Liver (tissue), 9 donors: ENCODE results near the gene NPAS1. TPM values are rescaled to one million over a fixed set of nuclear protein-coding genes. Genes with fewer than 3 reads are reported as not detected.

Source experiments
- DNase-seq: peaks from one replicate; pipeline ENCODE4 v3.0.0-alpha.2; 2017; ENCODE audit warnings: low spot score
- H3K27ac ChIP-seq, 2 donors: one replicate each; pipeline ENCODE4 v1.7.0; 2013; ENCODE audit warnings: inconsistent platforms in 2 of 2, low read length in 2 of 2, control low read depth in 1 of 2, low read depth in 1 of 2, mild to moderate bottlenecking in 1 of 2
- H3K27me3 ChIP-seq, 4 donors: one replicate each; pipeline versions ENCODE4 v1.6.1 to v1.7.0; 2013; ENCODE audit warnings: low read length in 3 of 4, inconsistent platforms in 1 of 4, mild to moderate bottlenecking in 1 of 4, moderate library complexity in 1 of 4; ENCODE audit not compliant: control insufficient read depth in 4 of 4, insufficient read depth in 4 of 4
- H3K36me3 ChIP-seq, 4 donors: one replicate each; pipeline versions ENCODE4 v1.6.1 to v1.7.0; 2013; ENCODE audit warnings: low read length in 3 of 4, mild to moderate bottlenecking in 3 of 4, low read depth in 1 of 4, moderate library complexity in 1 of 4; ENCODE audit not compliant: control insufficient read depth in 4 of 4, insufficient read depth in 3 of 4
- H3K4me1 ChIP-seq, 4 donors: one replicate each; pipeline versions ENCODE4 v1.6.1 to v1.7.0; 2013; ENCODE audit warnings: low read length in 3 of 4, mild to moderate bottlenecking in 3 of 4, moderate library complexity in 1 of 4; ENCODE audit not compliant: control insufficient read depth in 4 of 4, insufficient read depth in 4 of 4
- H3K4me3 ChIP-seq, 3 donors: one replicate each; pipeline versions ENCODE4 v1.6.1 to v1.7.0; 2013; ENCODE audit warnings: low read length in 3 of 3, control low read depth in 1 of 3, low read depth in 1 of 3, mild to moderate bottlenecking in 1 of 3
- H3K9ac ChIP-seq, 2 donors: one replicate each; pipeline ENCODE4 v1.7.0; 2013; ENCODE audit warnings: low read length in 2 of 2, mild to moderate bottlenecking in 2 of 2, moderate library complexity in 2 of 2, control low read depth in 1 of 2, low read depth in 1 of 2
- H3K9me3 ChIP-seq, 4 donors: one replicate each; pipeline versions ENCODE4 v1.6.1 to v1.7.0; 2013; ENCODE audit warnings: low read length in 3 of 4; ENCODE audit not compliant: control insufficient read depth in 4 of 4
- EGR1 ChIP-seq, 2 donors: IDR thresholded peaks; 2 replicates each; pipeline ENCODE4 v1.6.1; 2016 to 2018; ENCODE audit warnings: antibody characterized with exemption in 2 of 2, low read depth in 2 of 2
- FOXA1 ChIP-seq: IDR thresholded peaks from 2 replicates; pipeline ENCODE4 v1.6.1; 2016; ENCODE audit warnings: antibody characterized with exemption
- FOXA2 ChIP-seq: IDR thresholded peaks from 2 replicates; pipeline ENCODE4 v1.6.1; 2016; ENCODE audit warnings: antibody characterized with exemption
- GABPA ChIP-seq, 2 donors: IDR thresholded peaks in 1 of 2; conservative IDR thresholded peaks in 1 of 2; 2 replicates each; pipeline ENCODE4 v1.6.1; 2016; ENCODE audit warnings: antibody characterized with exemption in 2 of 2, mild to moderate bottlenecking in 1 of 2, moderate library complexity in 1 of 2
- HNF4A ChIP-seq, 2 donors: conservative IDR thresholded peaks; 2 replicates each; pipeline ENCODE4 v1.6.1; 2016; ENCODE audit warnings: antibody characterized with exemption in 2 of 2, mild to moderate bottlenecking in 2 of 2
- HNF4G ChIP-seq: IDR thresholded peaks from 2 replicates; pipeline ENCODE4 v1.6.1; 2016; ENCODE audit warnings: antibody characterized with exemption
- JUND ChIP-seq, 2 donors: IDR thresholded peaks; 2 replicates each; pipeline ENCODE4 v1.6.1; 2016; ENCODE audit warnings: antibody characterized with exemption in 2 of 2
- NR2F2 ChIP-seq: IDR thresholded peaks from 2 replicates; pipeline ENCODE4 v1.6.1; 2016; ENCODE audit warnings: antibody characterized with exemption
- RAD21 ChIP-seq, 2 donors: IDR thresholded peaks; 2 replicates each; pipeline ENCODE4 v1.6.1; 2016; ENCODE audit warnings: antibody characterized with exemption in 2 of 2, mild to moderate bottlenecking in 2 of 2
- RXRA ChIP-seq, 2 donors: IDR thresholded peaks; 2 replicates each; pipeline ENCODE4 v1.6.1; 2017 to 2018; ENCODE audit warnings: antibody characterized with exemption in 2 of 2, mild to moderate bottlenecking in 1 of 2
- SP1 ChIP-seq: IDR thresholded peaks from 2 replicates; pipeline ENCODE4 v1.6.1; 2018; ENCODE audit warnings: antibody characterized with exemption, mild to moderate bottlenecking
- TAF1 ChIP-seq: conservative IDR thresholded peaks from 2 replicates; pipeline ENCODE4 v1.6.1; 2016; ENCODE audit warnings: antibody characterized with exemption, mild to moderate bottlenecking
- YY1 ChIP-seq: IDR thresholded peaks from 2 replicates; pipeline ENCODE4 v1.6.1; 2016; ENCODE audit warnings: antibody characterized with exemption, mild to moderate bottlenecking
- WGBS: extraction: QIAGEN DNeasy Blood & Tissue Kit; methylation state at CpG from one replicate; pipeline ENCODE4 v1.1.7; 2013; 5-methylcytosine and 5-hydroxymethylcytosine counted together
- polyA plus RNA-seq, 2 donors: library from polyadenylated mRNA; stranded (reverse) in 1 of 2; unstranded in 1 of 2; fragments of 200-250 nt in 1 of 2; fragments of >200 nt in 1 of 2; fragmentation: Nextera tagmentation in 1 of 2; extraction: Ambion mirVana in 1 of 2; gene quantifications; one replicate each; pipeline versions ENCODE4 v1.2.1 to v1.2.3, GENCODE V29; 2013 to 2015
- total RNA-seq, 2 donors: library from RNA; depleted of rRNA; stranded (reverse); fragments of >200 nt; gene quantifications; one replicate each; pipeline ENCODE4 v1.2.3, GENCODE V29; 2014
- TF ChIP-seq, protein P1 (sequence below): IDR thresholded peaks from 2 replicates; pipeline ENCODE4 v1.6.1; 2016; ENCODE audit warnings: antibody characterized with exemption, mild to moderate bottlenecking
- TF ChIP-seq, protein P2 (sequence below): IDR thresholded peaks from 2 replicates; pipeline ENCODE4 v1.6.1; 2016; ENCODE audit warnings: antibody characterized with exemption
- TF ChIP-seq, protein P3 (sequence below): fragments of 150-350 bp; IDR thresholded peaks from 2 replicates; pipeline ENCODE4 v1.5.1; 2017; ENCODE audit warnings: improper control_type of control experiment, low read depth, low read length; ENCODE audit not compliant: missing input control
- TF ChIP-seq, protein P4 (sequence below): IDR thresholded peaks from 2 replicates; pipeline ENCODE4 v1.6.1; 2016; ENCODE audit warnings: antibody characterized with exemption
- TF ChIP-seq, protein P5 (sequence below): IDR thresholded peaks from 2 replicates; pipeline ENCODE4 v1.6.1; 2016; ENCODE audit warnings: antibody characterized with exemption
- donor health status: healthy.
- donor health status: healthy.
- donor health status: healthy.
- donor health status: healthy.
- donor health status: healthy.

NPAS1 gene
- total and polyA plus RNA-seq, 4 donors = 0.22 TPM; not detected in 3

DNA sequence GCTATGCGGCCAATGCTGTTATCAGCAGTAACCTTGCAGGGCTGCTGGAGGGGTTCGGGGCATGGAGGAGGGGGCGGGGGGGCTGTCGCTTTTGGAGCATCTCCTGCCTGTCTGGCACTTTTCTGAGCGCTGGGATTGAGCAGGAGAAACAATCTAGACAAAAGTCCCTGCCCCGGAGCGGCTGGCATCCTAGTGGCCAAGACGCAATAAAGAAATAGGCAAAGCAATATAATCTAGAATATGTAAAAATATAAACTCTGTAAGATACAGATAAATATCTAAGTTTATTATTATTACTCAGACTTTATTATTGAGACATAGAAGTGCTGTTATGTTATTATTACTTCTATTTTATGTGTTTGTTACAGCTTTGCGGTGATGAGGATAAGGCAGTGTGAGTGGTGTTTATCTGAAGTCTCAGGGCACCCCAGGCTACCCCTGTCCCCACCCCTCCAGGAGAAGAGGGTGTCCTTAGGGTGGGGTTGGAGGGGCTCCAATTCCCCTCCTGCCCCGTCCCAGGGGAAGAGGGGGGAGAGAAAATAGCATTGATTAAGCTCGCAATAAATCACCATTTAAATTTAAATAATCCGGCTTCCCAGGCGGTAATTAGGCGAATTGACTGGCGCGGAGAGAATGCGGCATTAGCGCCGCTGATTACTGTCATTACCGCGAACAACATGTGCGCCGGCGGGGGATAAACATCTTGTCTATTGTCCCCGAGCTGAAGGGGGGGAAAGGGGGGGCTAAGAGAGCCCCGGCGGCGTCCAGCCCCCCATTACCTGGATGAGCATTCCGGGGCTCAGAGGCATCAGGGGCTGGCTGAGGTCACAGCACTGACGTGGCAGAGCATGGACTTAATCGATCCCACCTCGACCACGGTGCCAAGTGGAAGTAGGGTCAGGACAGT is 3.2 kb downstream of the NPAS1 start:
- 9% methylated on average over 33 of the region's 33 CpGs for WGBS
- H3K4me1 ChIP-seq = peaks cover 20 to 29% (median 25%) of the 10 kb centered on the region in 4 donors
- no peak overlapping the region for H3K9ac ChIP-seq
- TF ChIP-seq GABPA (IDR thresholded peaks at IDR 0.05 in 1 of 2, conservative IDR thresholded peaks at IDR 0.05 in 1 of 2) (no peak), JUND (IDR thresholded peaks at IDR 0.05) (no peak), RXRA (IDR thresholded peaks at IDR 0.05) (peak in 1 of 2 donors; percentile 27), HNF4A (conservative IDR thresholded peaks at IDR 0.05) (no peak), RAD21 (IDR thresholded peaks at IDR 0.05) (no peak), FOXA2 (no peak), TAF1 (no peak)
- TF ChIP-seq, protein P1, sequence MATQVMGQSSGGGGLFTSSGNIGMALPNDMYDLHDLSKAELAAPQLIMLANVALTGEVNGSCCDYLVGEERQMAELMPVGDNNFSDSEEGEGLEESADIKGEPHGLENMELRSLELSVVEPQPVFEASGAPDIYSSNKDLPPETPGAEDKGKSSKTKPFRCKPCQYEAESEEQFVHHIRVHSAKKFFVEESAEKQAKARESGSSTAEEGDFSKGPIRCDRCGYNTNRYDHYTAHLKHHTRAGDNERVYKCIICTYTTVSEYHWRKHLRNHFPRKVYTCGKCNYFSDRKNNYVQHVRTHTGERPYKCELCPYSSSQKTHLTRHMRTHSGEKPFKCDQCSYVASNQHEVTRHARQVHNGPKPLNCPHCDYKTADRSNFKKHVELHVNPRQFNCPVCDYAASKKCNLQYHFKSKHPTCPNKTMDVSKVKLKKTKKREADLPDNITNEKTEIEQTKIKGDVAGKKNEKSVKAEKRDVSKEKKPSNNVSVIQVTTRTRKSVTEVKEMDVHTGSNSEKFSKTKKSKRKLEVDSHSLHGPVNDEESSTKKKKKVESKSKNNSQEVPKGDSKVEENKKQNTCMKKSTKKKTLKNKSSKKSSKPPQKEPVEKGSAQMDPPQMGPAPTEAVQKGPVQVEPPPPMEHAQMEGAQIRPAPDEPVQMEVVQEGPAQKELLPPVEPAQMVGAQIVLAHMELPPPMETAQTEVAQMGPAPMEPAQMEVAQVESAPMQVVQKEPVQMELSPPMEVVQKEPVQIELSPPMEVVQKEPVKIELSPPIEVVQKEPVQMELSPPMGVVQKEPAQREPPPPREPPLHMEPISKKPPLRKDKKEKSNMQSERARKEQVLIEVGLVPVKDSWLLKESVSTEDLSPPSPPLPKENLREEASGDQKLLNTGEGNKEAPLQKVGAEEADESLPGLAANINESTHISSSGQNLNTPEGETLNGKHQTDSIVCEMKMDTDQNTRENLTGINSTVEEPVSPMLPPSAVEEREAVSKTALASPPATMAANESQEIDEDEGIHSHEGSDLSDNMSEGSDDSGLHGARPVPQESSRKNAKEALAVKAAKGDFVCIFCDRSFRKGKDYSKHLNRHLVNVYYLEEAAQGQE = no peak
- TF ChIP-seq, protein P2, sequence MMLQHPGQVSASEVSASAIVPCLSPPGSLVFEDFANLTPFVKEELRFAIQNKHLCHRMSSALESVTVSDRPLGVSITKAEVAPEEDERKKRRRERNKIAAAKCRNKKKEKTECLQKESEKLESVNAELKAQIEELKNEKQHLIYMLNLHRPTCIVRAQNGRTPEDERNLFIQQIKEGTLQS = no peak
- no peaks in the 10 kb centered on the region for H3K9me3 ChIP-seq
- no peak for DNase-seq
- H3K36me3 ChIP-seq = no peaks in the 10 kb centered on the region
- no peak overlapping the region for H3K27ac ChIP-seq
- peak overlapping the region in 1 of 3 donors; percentile 41 for H3K4me3 ChIP-seq
- peaks cover 3 to 6% (median 6%) of the 10 kb centered on the region in 4 donors for H3K27me3 ChIP-seq

DNA sequence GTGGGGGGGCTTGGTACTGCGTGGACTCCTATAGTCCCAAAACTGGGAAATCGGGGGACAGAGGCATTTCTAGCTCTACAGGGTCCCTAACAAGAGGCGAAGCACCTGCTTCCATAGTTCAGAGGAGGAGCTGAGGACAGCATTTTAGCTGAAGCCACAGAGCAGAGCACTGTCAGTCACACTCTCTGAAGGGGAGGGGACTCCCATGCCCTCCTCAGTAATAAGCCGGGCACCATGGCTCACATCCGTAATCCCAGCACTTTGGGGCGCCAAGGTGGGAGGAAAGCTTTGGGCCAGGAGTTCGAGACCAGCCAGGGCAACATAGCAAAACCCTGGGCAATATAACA is 3.8 kb downstream of the NPAS1 start:
- 34% methylated on average over 7 of the region's 7 CpGs for WGBS
- Histone ChIP-seq H3K9ac (no peak overlapping the region), H3K27ac (no peak overlapping the region), H3K36me3 (no peaks in the 10 kb centered on the region), H3K4me1 (peaks cover 20 to 29% (median 25%) of the 10 kb centered on the region in 4 donors), H3K27me3 (peaks cover 3 to 6% (median 6%) of the 10 kb centered on the region in 4 donors), H3K4me3 (peak overlapping the region in 1 of 3 donors; percentile 41), H3K9me3 (no peaks in the 10 kb centered on the region)
- no peak for DNase-seq
- TF ChIP-seq EGR1 (IDR thresholded peaks at IDR 0.05; ENCODE audit: low read depth in 2 of 2) (no peak), FOXA2 (no peak), RXRA (IDR thresholded peaks at IDR 0.05) (no peak), GABPA (IDR thresholded peaks at IDR 0.05 in 1 of 2, conservative IDR thresholded peaks at IDR 0.05 in 1 of 2) (no peak), YY1 (no peak), JUND (IDR thresholded peaks at IDR 0.05) (no peak), RAD21 (IDR thresholded peaks at IDR 0.05) (no peak), FOXA1 (no peak), NR2F2 (no peak), SP1 (no peak), HNF4G (no peak), HNF4A (conservative IDR thresholded peaks at IDR 0.05) (no peak), TAF1 (no peak)
- TF ChIP-seq, protein P3, sequence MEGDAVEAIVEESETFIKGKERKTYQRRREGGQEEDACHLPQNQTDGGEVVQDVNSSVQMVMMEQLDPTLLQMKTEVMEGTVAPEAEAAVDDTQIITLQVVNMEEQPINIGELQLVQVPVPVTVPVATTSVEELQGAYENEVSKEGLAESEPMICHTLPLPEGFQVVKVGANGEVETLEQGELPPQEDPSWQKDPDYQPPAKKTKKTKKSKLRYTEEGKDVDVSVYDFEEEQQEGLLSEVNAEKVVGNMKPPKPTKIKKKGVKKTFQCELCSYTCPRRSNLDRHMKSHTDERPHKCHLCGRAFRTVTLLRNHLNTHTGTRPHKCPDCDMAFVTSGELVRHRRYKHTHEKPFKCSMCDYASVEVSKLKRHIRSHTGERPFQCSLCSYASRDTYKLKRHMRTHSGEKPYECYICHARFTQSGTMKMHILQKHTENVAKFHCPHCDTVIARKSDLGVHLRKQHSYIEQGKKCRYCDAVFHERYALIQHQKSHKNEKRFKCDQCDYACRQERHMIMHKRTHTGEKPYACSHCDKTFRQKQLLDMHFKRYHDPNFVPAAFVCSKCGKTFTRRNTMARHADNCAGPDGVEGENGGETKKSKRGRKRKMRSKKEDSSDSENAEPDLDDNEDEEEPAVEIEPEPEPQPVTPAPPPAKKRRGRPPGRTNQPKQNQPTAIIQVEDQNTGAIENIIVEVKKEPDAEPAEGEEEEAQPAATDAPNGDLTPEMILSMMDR = no peak
- TF ChIP-seq, protein P4, sequence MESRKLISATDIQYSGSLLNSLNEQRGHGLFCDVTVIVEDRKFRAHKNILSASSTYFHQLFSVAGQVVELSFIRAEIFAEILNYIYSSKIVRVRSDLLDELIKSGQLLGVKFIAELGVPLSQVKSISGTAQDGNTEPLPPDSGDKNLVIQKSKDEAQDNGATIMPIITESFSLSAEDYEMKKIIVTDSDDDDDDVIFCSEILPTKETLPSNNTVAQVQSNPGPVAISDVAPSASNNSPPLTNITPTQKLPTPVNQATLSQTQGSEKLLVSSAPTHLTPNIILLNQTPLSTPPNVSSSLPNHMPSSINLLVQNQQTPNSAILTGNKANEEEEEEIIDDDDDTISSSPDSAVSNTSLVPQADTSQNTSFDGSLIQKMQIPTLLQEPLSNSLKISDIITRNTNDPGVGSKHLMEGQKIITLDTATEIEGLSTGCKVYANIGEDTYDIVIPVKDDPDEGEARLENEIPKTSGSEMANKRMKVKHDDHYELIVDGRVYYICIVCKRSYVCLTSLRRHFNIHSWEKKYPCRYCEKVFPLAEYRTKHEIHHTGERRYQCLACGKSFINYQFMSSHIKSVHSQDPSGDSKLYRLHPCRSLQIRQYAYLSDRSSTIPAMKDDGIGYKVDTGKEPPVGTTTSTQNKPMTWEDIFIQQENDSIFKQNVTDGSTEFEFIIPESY = no peak
- TF ChIP-seq, protein P1 = no peak
- TF ChIP-seq, protein P2 = no peak
- TF ChIP-seq, protein P5, sequence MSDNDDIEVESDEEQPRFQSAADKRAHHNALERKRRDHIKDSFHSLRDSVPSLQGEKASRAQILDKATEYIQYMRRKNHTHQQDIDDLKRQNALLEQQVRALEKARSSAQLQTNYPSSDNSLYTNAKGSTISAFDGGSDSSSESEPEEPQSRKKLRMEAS = no peak
